PC-3 (cell line): ENCODE results near the gene NOP9.

Experiments
- EZH2 ChIP-seq: fragments of 300-600 bp; sonication (generic); IDR thresholded peaks from one replicate; pipeline ENCODE4 v1.6.1; 2017; ENCODE audit warnings: antibody characterized with exemption, mild to moderate bottlenecking, low read length; ENCODE audit not compliant: unreplicated experiment
- EZH2phosphoT487 ChIP-seq: fragments of 300-600 bp; sonication (generic); IDR thresholded peaks from 2 replicates; pipeline ENCODE4 v1.6.1; 2018; ENCODE audit warnings: mild to moderate bottlenecking, antibody characterized with exemption, low read length, borderline replicate concordance
- TF ChIP-seq, protein P1 (sequence below): fragments of 300-600 bp; sonication (generic); conservative IDR thresholded peaks from 2 replicates; pipeline ENCODE4 v1.5.1; 2017; ENCODE audit warnings: antibody characterized with exemption, low read depth, mild to moderate bottlenecking, low read length

DNA sequence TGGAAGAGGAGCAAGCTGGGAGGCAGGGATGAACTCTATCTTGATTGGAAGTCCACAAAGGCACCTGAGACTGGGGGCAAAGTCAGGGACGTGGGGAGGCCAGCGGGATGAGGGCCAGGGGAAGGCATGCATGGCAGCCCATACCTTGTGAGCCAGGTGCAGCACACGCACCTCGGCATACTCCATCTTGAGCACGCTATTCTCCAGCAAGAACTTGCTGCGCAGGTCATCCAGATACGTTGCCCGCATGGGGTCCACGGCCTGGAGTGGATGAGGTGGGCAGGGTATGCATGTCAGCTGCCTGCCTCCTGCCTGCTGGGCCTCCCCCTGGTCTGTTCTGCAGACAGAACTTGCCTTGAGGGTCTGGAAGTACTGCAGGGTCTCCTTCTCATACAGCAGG is 32.1 kb upstream of the NOP9 start:
- TF ChIP-seq, protein P1, sequence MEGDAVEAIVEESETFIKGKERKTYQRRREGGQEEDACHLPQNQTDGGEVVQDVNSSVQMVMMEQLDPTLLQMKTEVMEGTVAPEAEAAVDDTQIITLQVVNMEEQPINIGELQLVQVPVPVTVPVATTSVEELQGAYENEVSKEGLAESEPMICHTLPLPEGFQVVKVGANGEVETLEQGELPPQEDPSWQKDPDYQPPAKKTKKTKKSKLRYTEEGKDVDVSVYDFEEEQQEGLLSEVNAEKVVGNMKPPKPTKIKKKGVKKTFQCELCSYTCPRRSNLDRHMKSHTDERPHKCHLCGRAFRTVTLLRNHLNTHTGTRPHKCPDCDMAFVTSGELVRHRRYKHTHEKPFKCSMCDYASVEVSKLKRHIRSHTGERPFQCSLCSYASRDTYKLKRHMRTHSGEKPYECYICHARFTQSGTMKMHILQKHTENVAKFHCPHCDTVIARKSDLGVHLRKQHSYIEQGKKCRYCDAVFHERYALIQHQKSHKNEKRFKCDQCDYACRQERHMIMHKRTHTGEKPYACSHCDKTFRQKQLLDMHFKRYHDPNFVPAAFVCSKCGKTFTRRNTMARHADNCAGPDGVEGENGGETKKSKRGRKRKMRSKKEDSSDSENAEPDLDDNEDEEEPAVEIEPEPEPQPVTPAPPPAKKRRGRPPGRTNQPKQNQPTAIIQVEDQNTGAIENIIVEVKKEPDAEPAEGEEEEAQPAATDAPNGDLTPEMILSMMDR, result no peak
- TF ChIP-seq EZH2 (no peak), EZH2phosphoT487 (no peak)
